Natural killer cell (primary cell): ENCODE results near the gene TPST1. TPM values are rescaled to one million over a fixed set of nuclear protein-coding genes. Genes with fewer than 3 reads are reported as not detected.

ENCODE experiments used
- ATAC-seq, 3 donors: fragments of 150-1000 bp in 2 of 3; fragments of 200-7000 bp in 1 of 3; cut with Tn5 transposase; 1 replicate in 1 of 3; 2 replicates in 2 of 3; pipeline ENCODE4 v1.10.0; 2021; ENCODE audit warnings: mild to moderate bottlenecking in 2 of 3, moderate library complexity in 2 of 3
- DNase-seq, 2 donors: peaks; one replicate each; pipeline versions ENCODE4 v3.0.0 to v3.0.0-alpha.2; 2013 to 2021; ENCODE audit warnings: mixed read lengths in 1 of 2
- H3K27ac ChIP-seq: one replicate; pipeline ENCODE4 v1.5.1; 2013; ENCODE audit warnings: mild to moderate bottlenecking, low read length
- H3K27me3 ChIP-seq: one replicate; pipeline ENCODE4 v1.6.1; 2013; ENCODE audit warnings: low read length; ENCODE audit not compliant: control insufficient read depth, insufficient read depth
- H3K36me3 ChIP-seq: one replicate; pipeline ENCODE4 v1.6.1; 2013; ENCODE audit warnings: low read length; ENCODE audit not compliant: control insufficient read depth, insufficient read depth
- H3K4me1 ChIP-seq: one replicate; pipeline ENCODE4 v1.6.1; 2013; ENCODE audit warnings: low read length; ENCODE audit not compliant: control insufficient read depth, insufficient read depth
- H3K4me3 ChIP-seq: one replicate; pipeline ENCODE4 v1.5.1; 2013; ENCODE audit warnings: low read length
- H3K9me3 ChIP-seq: one replicate; pipeline ENCODE4 v1.6.1; 2013; ENCODE audit warnings: low read length; ENCODE audit not compliant: control insufficient read depth, insufficient read depth
- H3K27ac Mint-ChIP-seq, 2 donors: one replicate each; pipeline ENCODE4 v1.8.0; 2022; ENCODE audit warnings: mild to moderate bottlenecking in 2 of 2, mixed read lengths in 2 of 2, moderate library complexity in 1 of 2
- H3K27me3 Mint-ChIP-seq, 2 donors: one replicate each; pipeline ENCODE4 v1.8.0; 2022; ENCODE audit warnings: low read depth in 2 of 2, mixed read lengths in 2 of 2
- H3K36me3 Mint-ChIP-seq: one replicate; pipeline ENCODE4 v1.8.0; 2022; ENCODE audit warnings: mixed read lengths
- H3K4me1 Mint-ChIP-seq, 2 donors: one replicate each; pipeline ENCODE4 v1.8.0; 2022; ENCODE audit warnings: mixed read lengths in 2 of 2
- H3K4me3 Mint-ChIP-seq: one replicate; pipeline ENCODE4 v1.8.0; 2022; ENCODE audit warnings: mild to moderate bottlenecking, moderate library complexity, mixed read lengths
- H3K9me3 Mint-ChIP-seq, 2 donors: one replicate each; pipeline ENCODE4 v1.8.0; 2022; ENCODE audit warnings: mixed read lengths in 2 of 2
- WGBS: methylation state at CpG from one replicate; pipeline ENCODE4 v1.1.7; 2013; ENCODE audit warnings: missing lambda C conversion rate; ENCODE audit not compliant: insufficient coverage; 5-methylcytosine and 5-hydroxymethylcytosine counted together
- intact Hi-C: fragments of 100-400 bp; cut with micrococcal nuclease; formaldehyde crosslinking; loops from one replicate; pipeline ENCODE4 v1.14.2; 2022
- total RNA-seq, 4 donors: library from RNA; stranded (reverse); fragments of 120-200 nt in 1 of 4; gene quantifications; one replicate each; pipeline versions ENCODE4 v1.2.3 to v1.2.4, GENCODE V29; 2013 to 2022
- TF ChIP-seq, protein P1 (sequence below): fragments of 200-600 bp; IDR thresholded peaks from one replicate; pipeline ENCODE4 v1.8.0; 2022; ENCODE audit warnings: antibody characterized with exemption

The TPST1 gene
- total RNA-seq, 3 donors from 2014 or later (not counting 1 experiment from before 2014, with no cell fraction given) = 10.4 to 17.3 (median 14.3) TPM

DNA sequence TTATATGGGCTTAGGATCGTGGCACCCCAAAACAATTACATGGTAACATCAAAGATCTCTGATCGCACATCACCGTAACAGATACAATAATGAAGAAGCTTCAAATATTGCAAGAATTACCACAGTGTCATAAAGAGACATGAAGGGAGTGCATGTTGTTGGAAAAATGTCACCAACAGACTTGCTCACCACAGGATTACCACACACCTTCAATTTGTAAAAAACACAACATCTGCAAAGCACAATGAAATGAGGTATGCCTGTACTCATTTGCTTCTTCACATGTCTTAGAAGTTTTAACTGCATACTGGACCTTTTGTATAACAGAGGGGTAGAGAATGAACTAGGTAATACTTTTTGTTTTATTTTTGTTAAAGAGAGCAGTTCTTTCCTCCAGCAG, 96.6 kb downstream of the TPST1 start:
- ATAC-seq (peak in 1 of 3 donors; percentile 35), DNase-seq (no peak)
- Histone ChIP-seq H3K36me3 (no peaks in the 10 kb centered on the region), H3K27me3 (no peaks in the 10 kb centered on the region), H3K9me3 (no peaks in the 10 kb centered on the region), H3K4me1 (no peaks in the 10 kb centered on the region), H3K4me3 (no peak overlapping the region), H3K27ac (no peak overlapping the region)
- Mint-ChIP-seq H3K36me3 (peaks cover 6% of the 10 kb centered on the region), H3K9me3 (peaks cover 2 to 13% of the 10 kb centered on the region in 2 donors), H3K4me1 (peaks cover 0 to 18% of the 10 kb centered on the region in 2 donors), H3K27me3 (no peaks in the 10 kb centered on the region), H3K27ac (peak overlapping the region in 1 of 2 donors; percentile 16), H3K4me3 (no peak overlapping the region)
- TF ChIP-seq, protein P1, sequence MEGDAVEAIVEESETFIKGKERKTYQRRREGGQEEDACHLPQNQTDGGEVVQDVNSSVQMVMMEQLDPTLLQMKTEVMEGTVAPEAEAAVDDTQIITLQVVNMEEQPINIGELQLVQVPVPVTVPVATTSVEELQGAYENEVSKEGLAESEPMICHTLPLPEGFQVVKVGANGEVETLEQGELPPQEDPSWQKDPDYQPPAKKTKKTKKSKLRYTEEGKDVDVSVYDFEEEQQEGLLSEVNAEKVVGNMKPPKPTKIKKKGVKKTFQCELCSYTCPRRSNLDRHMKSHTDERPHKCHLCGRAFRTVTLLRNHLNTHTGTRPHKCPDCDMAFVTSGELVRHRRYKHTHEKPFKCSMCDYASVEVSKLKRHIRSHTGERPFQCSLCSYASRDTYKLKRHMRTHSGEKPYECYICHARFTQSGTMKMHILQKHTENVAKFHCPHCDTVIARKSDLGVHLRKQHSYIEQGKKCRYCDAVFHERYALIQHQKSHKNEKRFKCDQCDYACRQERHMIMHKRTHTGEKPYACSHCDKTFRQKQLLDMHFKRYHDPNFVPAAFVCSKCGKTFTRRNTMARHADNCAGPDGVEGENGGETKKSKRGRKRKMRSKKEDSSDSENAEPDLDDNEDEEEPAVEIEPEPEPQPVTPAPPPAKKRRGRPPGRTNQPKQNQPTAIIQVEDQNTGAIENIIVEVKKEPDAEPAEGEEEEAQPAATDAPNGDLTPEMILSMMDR = no peak
- 92% methylated on average over 2 of the region's 3 CpGs for WGBS
- intact Hi-C loops = no loop called here

DNA sequence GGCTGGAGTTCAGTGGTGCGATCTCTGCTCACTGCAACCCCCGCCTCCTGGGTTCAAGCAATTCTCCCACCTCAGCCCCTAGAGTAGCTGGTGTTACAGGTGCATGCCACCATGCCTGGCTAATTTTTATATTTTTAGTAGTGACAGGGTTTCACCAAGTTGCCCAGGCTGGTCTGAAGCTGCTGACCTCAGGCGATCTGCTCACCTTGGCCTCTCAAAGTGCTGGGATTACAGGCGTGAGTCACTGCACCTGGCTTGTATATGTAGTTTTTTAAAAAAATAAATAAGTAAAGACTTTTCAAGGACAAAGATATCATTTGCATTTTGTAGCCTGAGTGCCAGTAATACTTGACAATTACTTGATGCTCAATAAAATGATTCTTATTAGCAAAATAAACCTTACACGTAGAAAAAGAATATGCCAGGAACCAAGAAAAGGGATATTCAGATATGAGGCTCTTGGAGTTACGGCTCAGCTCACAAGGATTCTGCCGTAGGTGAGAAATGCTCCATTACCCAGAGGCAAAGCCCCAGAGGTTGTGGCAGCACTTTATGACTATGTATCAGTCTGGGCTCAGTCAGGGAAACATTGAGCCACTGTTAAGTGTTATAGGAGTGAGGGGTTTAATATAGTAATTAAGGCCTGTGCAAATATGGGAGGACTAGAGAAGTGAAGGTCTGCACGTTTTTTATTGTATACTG, 98.5 kb downstream of the TPST1 start:
- intact Hi-C loops = no loop called here
- Histone ChIP-seq H3K36me3 (no peaks in the 10 kb centered on the region), H3K27me3 (no peaks in the 10 kb centered on the region), H3K27ac (no peak overlapping the region), H3K4me1 (no peaks in the 10 kb centered on the region), H3K4me3 (no peak overlapping the region), H3K9me3 (no peaks in the 10 kb centered on the region)
- Mint-ChIP-seq H3K4me1 (peaks cover 0 to 12% of the 10 kb centered on the region in 2 donors), H3K36me3 (peaks cover 6% of the 10 kb centered on the region), H3K4me3 (no peak overlapping the region), H3K27me3 (no peaks in the 10 kb centered on the region), H3K9me3 (peaks cover 2 to 9% of the 10 kb centered on the region in 2 donors), H3K27ac (no peak overlapping the region)
- WGBS = 92% methylated on average over 8 of the region's 8 CpGs
- TF ChIP-seq, protein P1 = no peak
- DNase-seq (no peak), ATAC-seq (no peak)

DNA sequence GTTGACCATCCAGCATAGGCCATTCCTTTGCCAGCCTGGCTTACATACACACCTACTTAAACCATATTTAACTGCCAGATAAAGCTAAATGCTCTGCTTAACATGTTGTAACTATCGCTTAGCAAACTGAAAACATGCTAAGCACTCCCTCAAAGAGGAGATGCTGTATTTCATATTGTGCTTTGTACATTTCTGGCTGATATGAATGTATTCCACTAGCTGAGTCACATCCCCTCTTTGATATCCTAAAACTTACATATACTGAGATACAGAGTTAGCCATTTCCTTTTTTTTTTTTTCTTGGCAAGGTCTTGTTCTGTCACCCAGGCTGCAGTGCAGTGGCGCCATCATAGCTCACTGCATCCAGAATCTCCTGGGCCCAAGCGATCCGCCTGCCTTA, 99.4 kb downstream of the TPST1 start:
- ATAC-seq (no peak), DNase-seq (no peak)
- H3K27me3 Mint-ChIP-seq = no peaks in the 10 kb centered on the region
- peaks cover 3% of the 10 kb centered on the region for H3K36me3 Mint-ChIP-seq
- H3K27ac ChIP-seq = no peak overlapping the region
- no peaks in the 10 kb centered on the region for H3K9me3 ChIP-seq
- WGBS = 94% methylated on average over 3 of the region's 4 CpGs
- no peak overlapping the region for H3K4me3 ChIP-seq
- no peaks in the 10 kb centered on the region for H3K4me1 ChIP-seq
- no peaks in the 10 kb centered on the region for H3K36me3 ChIP-seq
- peaks cover under 1 to 5% of the 10 kb centered on the region in 2 donors for H3K9me3 Mint-ChIP-seq
- no peak overlapping the region for H3K27ac Mint-ChIP-seq
- H3K27me3 ChIP-seq = no peaks in the 10 kb centered on the region
- intact Hi-C loops = no loop called here
- TF ChIP-seq, protein P1 = no peak
- H3K4me1 Mint-ChIP-seq = peaks cover 0 to 12% of the 10 kb centered on the region in 2 donors
- H3K4me3 Mint-ChIP-seq = no peak overlapping the region

DNA sequence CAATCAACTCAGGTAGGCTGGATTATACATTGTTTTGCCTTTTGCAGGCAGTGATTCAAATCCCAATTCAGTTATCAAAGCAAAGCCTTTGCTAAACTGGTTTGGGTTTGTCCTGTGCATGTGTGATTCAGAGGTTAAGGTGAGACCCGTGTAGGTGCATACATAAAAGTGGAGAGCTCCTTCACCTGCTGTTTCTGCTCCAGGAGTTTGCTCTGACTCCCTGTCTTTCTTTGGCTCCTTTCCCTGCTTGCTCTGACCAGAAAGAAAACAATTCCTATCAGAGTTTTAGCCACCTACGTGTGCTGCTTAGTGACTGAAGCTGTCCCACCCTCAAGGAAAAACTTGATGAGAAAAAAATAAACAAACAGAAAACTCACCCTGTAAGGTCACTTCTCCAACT, 101.1 kb downstream of the TPST1 start:
- Histone ChIP-seq H3K4me3 (no peak overlapping the region), H3K27ac (no peak overlapping the region), H3K4me1 (no peaks in the 10 kb centered on the region), H3K27me3 (no peaks in the 10 kb centered on the region), H3K9me3 (no peaks in the 10 kb centered on the region), H3K36me3 (no peaks in the 10 kb centered on the region)
- intact Hi-C loops = no loop called here
- TF ChIP-seq, protein P1 = no peak
- H3K4me1 Mint-ChIP-seq = peaks cover 0 to 11% of the 10 kb centered on the region in 2 donors
- no peak for ATAC-seq
- no peak for DNase-seq
- WGBS = 77% methylated on average over 2 of the region's 2 CpGs
- H3K27me3 Mint-ChIP-seq = no peaks in the 10 kb centered on the region
- H3K36me3 Mint-ChIP-seq = no peaks in the 10 kb centered on the region
- H3K9me3 Mint-ChIP-seq = no peaks in the 10 kb centered on the region
- no peak overlapping the region for H3K4me3 Mint-ChIP-seq
- no peak overlapping the region for H3K27ac Mint-ChIP-seq
